Gastroesophageal sphincter (tissue), 3 donors: ENCODE data around the gene PSMD14.

Source experiments
- CTCF ChIP-seq, 4 experiments: fragments of 200-600 bp in 2 of 4; fragments of 450-650 bp in 2 of 4; sonication (generic) in 1 of 4; IDR thresholded peaks; one replicate each; pipeline ENCODE4 v1.5.1; 2017 to 2019; ENCODE audit warnings: antibody characterized with exemption in 4 of 4, mild to moderate bottlenecking in 2 of 4, moderate library complexity in 2 of 4
- EP300 ChIP-seq: sonication (generic); formaldehyde crosslinking; IDR thresholded peaks from one replicate; pipeline ENCODE4 v1.6.1; 2017; ENCODE audit warnings: antibody characterized with exemption, mild to moderate bottlenecking
- POLR2A ChIP-seq, 2 donors: fragments of 450-650 bp; IDR thresholded peaks; one replicate each; pipeline ENCODE4 v1.6.1; 2017; ENCODE audit warnings: antibody characterized with exemption in 2 of 2, mild to moderate bottlenecking in 2 of 2, moderate library complexity in 1 of 2
- POLR2AphosphoS5 ChIP-seq: sonication (generic); formaldehyde crosslinking; IDR thresholded peaks from one replicate; pipeline ENCODE4 v1.6.1; 2017; ENCODE audit warnings: antibody characterized with exemption

DNA sequence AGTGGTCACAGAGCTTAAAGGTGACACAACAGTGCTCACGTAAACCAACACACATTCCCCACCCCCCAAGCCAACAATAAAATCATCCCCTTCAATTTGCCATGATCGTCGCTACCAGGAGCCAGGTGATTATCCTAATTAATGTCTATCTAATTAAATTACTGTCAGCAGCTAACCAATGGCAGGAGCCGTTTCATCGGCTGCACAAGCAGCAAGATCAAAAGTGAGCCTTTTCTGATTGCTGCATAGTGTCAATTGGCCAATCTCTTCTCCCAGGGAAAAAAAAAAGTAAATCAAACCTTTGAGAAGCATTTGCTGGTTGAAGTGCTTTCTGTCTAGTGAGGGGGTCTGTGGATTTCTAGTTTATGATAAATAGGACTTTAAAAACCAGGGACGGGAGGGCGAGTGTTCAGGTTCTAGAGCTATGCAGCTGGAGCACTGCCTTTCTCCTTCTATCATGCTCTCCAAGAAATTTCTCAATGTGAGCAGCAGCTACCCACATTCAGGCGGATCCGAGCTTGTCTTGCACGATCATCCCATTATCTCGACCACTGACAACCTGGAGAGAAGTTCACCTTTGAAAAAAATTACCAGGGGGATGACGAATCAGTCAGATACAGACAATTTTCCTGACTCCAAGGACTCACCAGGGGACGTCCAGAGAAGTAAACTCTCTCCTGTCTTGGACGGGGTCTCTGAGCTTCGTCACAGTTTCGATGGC is 107.9 kb downstream of the PSMD14 start, which contains the start of gene TBR1:
- no peak for TF ChIP-seq POLR2AphosphoS5
- TF ChIP-seq EP300, result no peak
- TF ChIP-seq POLR2A (IDR thresholded peaks at IDR 0.05), result no peak
- TF ChIP-seq CTCF (IDR thresholded peaks at IDR 0.05), result no peak
